ENCODE results near the gene NPEPL1. TPM values are rescaled to one million over a fixed set of nuclear protein-coding genes. Genes with fewer than 3 reads are reported as not detected.

NPEPL1 gene
- total and polyA plus RNA-seq, 2 donors (not counting 3 experiments of a cell fraction or from before 2014, with no cell fraction given), result 22.5 to 40.8 TPM

GRCh38 chr20:58755062-58755697, 62.6 kb downstream of the NPEPL1 start:
- no peaks in the 10 kb centered on the region for H3K9me3 ChIP-seq (replicated peaks; ENCODE audit: control insufficient read depth, insufficient read depth, low read length)
- ChIA-PET POLR2A (no interaction called here), CTCF (no interaction called here)
- H3K79me2 ChIP-seq (ENCODE audit: control insufficient read depth, insufficient read depth, low read length), result no peaks in the 10 kb centered on the region
- no peak overlapping the region for H3K9ac ChIP-seq (replicated peaks; ENCODE audit: extremely low read depth, insufficient read depth, low read length)
- dilution Hi-C loops (cut with MboI; ENCODE audit: extremely low pct_ligation_motif_present, low sequenced_read_pairs), result no loop called here
- H3K36me3 ChIP-seq (ENCODE audit: control insufficient read depth in 2 of 2, extremely low read depth in 1 of 2, insufficient read depth in 2 of 2, low read length in 2 of 2), result no peaks in the 10 kb centered on the region
- no peak overlapping the region for H3K27ac ChIP-seq (ENCODE audit: insufficient read depth, low read depth, low read length)
- intact Hi-C loops (cut with micrococcal nuclease), result no loop called here
- BruUV-seq (replicated peaks), result no TSS peak
- DNase-seq (ENCODE audit: low read depth, low spot score) (no peak), FAIRE-seq (no peak)
- TF ChIP-seq JUN (IDR thresholded peaks at IDR 0.05; ENCODE audit: borderline replicate concordance, insufficient read depth, insufficient read length, low read depth) (no peak), GATA2 (IDR thresholded peaks at IDR 0.05; ENCODE audit: insufficient read depth, insufficient read length, low read depth, low read length) (no peak), EZH2 (IDR thresholded peaks at IDR 0.05; ENCODE audit: borderline replicate concordance, low read depth, low read length, severe bottlenecking) (no peak), MAX (IDR thresholded peaks at IDR 0.05; ENCODE audit: insufficient read depth, insufficient read length) (no peak), POLR2A (IDR thresholded peaks at IDR 0.05; ENCODE audit: low read depth, low read length) (no peak), POLR2AphosphoS5 (IDR thresholded peaks at IDR 0.05; ENCODE audit: insufficient read depth, low read depth, low read length) (no peak), CTCF (IDR thresholded peaks at IDR 0.05; ENCODE audit: extremely low read depth in 1 of 2, insufficient read depth in 1 of 2, low read depth in 1 of 2, low read length in 2 of 2) (no peak), FOS (IDR thresholded peaks at IDR 0.05; ENCODE audit: borderline replicate concordance, insufficient read depth, low read length) (no peak), MYC (IDR thresholded peaks at IDR 0.05; ENCODE audit: low read depth, low read length) (no peak)
- no peaks in the 10 kb centered on the region for H3K9me1 ChIP-seq (replicated peaks; ENCODE audit: control insufficient read depth, extremely low read depth, insufficient read depth, low read length)
- H2AFZ ChIP-seq (ENCODE audit: low read depth, low read length), result no peak overlapping the region
- no peaks in the 10 kb centered on the region for H3K4me1 ChIP-seq (ENCODE audit: control insufficient read depth, extremely low read depth, insufficient read depth, low read length)
- H3K4me2 ChIP-seq (ENCODE audit: insufficient read depth, low read length), result no peak overlapping the region
- H3K4me3 ChIP-seq (replicated peaks in 1 of 3; ENCODE audit: insufficient read depth in 1 of 3, low read depth in 1 of 3, low read length in 3 of 3), result no peak overlapping the region
- H4K20me1 ChIP-seq (replicated peaks; ENCODE audit: control insufficient read depth, extremely low read depth, insufficient read depth, low read length), result no peaks in the 10 kb centered on the region
- no peaks in the 10 kb centered on the region for H3K27me3 ChIP-seq (ENCODE audit: control insufficient read depth in 2 of 2, insufficient read depth in 2 of 2, low read length in 2 of 2)

Data from endothelial cell of umbilical vein (primary cell).